Forelimb muscle (tissue), 1 donor: ENCODE data around the gene SDF2L1. TPM values are rescaled to one million over a fixed set of nuclear protein-coding genes. Genes with fewer than 3 reads are reported as not detected.
"Not testable (repeated sequence)": the region's sequence is repeated elsewhere in the genome, so short reads cannot be mapped to it uniquely, and the experiment has no call there.

ENCODE experiments used
- DNase-seq: peaks from one replicate; pipeline ENCODE4 v3.0.0-alpha.2; 2013; ENCODE audit warnings: low read depth
- polyA plus RNA-seq: library from polyadenylated mRNA; unstranded; fragments of 120-200 nt; gene quantifications from one replicate; pipeline ENCODE4 v1.2.1, GENCODE V29; 2013; ENCODE audit not compliant: insufficient read length

The SDF2L1 gene
- polyA plus RNA-seq, 1 donor, result 6.4 TPM

GRCh38 chr22:21661991-21662390, 19.9 kb downstream of the SDF2L1 start:
- no peak for DNase-seq

GRCh38 chr22:21663738-21664137, 21.6 kb downstream of the SDF2L1 start:
- DNase-seq, result no peak

- DNase-seq, result no peak
Observed at GRCh38 chr22:21665047-21665851, 23.1 kb downstream of the SDF2L1 start.

GRCh38 chr22:21666786-21667185, 24.7 kb downstream of the SDF2L1 start:
- DNase-seq, result no peak

DNA sequence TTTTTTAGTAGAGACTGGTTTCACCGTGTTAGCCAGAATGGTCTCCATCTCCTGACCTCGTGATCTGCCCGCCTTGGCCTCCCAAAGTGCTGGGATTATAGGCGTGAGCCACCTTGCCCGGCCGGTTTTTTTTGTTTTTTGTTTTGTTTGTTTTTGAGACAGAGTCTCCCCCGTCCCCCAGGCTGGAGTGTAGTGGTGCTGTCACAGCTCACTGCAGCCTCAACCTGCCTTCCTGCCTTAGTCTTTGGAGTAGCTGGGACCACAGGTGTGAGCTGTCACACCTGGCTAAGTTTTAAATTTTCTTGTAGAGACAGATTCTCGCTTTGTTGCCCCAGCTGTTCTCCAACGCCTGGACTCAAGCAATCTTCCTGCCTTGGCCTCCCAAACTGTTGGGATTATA, 26.9 kb downstream of the SDF2L1 start:
- no peak for DNase-seq

GRCh38 chr22:21672107-21672629, 30.1 kb downstream of the SDF2L1 start:
- no peak for DNase-seq

GRCh38 chr22:21673534-21674321, 31.6 kb downstream of the SDF2L1 start:
- DNase-seq, result no peak

GRCh38 chr22:21674638-21675245, 32.6 kb downstream of the SDF2L1 start:
- DNase-seq, result no peak

DNA sequence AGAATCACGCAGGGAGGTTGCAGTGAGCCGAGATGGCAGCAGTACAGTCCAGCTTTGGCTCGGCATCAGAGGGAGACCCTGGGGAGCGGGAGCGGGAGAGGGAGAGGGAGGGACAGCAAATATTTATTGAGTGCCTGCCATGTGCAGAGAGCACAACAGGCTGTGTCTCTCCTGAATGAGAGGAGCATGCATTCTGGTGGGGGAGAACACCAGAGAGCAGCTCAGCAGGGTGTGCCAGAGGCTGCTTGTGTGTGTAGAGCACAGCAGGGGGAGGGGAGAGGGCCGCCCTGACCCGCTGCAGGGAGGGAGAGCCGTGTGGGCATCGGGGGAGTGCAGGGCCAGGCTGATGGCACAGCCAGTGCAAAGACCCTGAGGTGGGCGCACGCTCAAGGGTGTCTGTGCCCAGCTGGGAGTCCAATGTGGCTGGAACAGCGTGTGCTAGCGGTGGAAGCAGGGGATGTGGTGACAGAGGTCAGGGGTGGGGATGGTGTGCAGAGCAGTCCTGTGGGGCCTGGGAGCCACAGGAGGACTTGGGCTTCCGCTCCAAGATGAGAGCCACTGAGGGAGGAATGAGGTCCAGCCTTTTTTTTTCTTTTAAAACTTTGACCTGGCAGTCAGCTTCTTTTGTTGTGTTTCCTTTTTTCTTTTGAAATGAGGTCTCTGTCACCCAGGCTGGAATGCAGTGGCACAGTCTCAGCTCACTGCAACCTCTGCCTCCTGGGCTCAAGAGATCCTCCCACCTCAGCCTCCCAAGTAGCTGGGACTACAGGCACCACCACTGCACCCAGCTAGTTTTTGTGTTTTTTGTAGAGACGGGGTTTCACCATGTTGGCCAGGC, 35.7 kb downstream of the SDF2L1 start:
- DNase-seq, result no peak

DNA sequence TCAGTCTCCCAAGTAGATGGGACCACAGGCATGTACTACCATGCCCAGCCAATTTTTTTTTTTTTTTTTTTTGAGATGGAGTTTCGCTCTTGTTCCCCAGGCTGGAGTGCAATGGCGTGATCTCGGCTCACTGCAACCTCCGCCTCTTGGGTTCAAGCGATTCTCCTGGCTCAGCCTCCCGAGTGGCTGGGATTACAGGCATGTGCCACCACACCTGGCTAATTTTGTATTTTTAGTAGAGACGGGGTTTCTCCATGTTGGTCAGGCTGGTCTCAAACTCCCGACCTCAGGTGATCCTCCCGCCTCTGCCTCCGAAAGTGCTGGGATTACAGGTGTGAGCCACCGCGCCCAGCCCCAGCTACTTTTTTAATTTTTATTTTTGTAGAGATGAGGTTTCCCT, 36.7 kb downstream of the SDF2L1 start:
- DNase-seq, result not testable (repeated sequence)

GRCh38 chr22:21679383-21679782, 37.3 kb downstream of the SDF2L1 start:
- no peak for DNase-seq

GRCh38 chr22:21680830-21681565, 38.9 kb downstream of the SDF2L1 start:
- DNase-seq, result no peak

- no peak for DNase-seq
Observed at GRCh38 chr22:21681566-21682370, 39.7 kb downstream of the SDF2L1 start.

- DNase-seq, result no peak
Observed at GRCh38 chr22:21682385-21683175, 40.5 kb downstream of the SDF2L1 start.

- DNase-seq, result no peak
Observed at GRCh38 chr22:21683401-21683811, 41.3 kb downstream of the SDF2L1 start.

GRCh38 chr22:21684492-21685163, 42.5 kb downstream of the SDF2L1 start:
- DNase-seq, result no peak

- no peak for DNase-seq
Observed at GRCh38 chr22:21685164-21685513, 43.0 kb downstream of the SDF2L1 start.

- DNase-seq, result no peak
Observed at GRCh38 chr22:21686193-21686608, 44.1 kb downstream of the SDF2L1 start.
